Urothelium cell line (cell line): ENCODE measurements around the gene TXNL4B.

Source experiments
- DNase-seq: peaks from one replicate; pipeline ENCODE4 v3.0.0; 2011; ENCODE audit warnings: low spot score, mixed read lengths
- FAIRE-seq: peaks from 2 replicates; lab custom pipeline; 2011; peaks lifted over from hg19 to GRCh38; lab: Jason Lieb, UNC

Gene TXNL4B

GRCh38 chr16:72042157-72042660, 51.2 kb downstream of the TXNL4B start:
- DNase-seq (no peak), FAIRE-seq (no peak)

- DNase-seq = no peak
- no peak for FAIRE-seq
Observed at GRCh38 chr16:72036098-72036497, 57.3 kb downstream of the TXNL4B start.
